Adrenal gland (tissue), 5 donors: ENCODE measurements around the gene ERBB4.

Experiments
- CTCF ChIP-seq, 6 experiments: fragments of 450-650 bp in 4 of 6; fragments of 200-600 bp in 2 of 6; sonication (generic) in 1 of 6; IDR thresholded peaks; 1 replicate in 5 of 6; 2 replicates in 1 of 6; pipeline versions ENCODE4 v1.5.1 to v1.8.0; 2016 to 2021; ENCODE audit warnings: antibody characterized with exemption in 6 of 6, mild to moderate bottlenecking in 2 of 6, moderate library complexity in 1 of 6
- POLR2A ChIP-seq, 2 donors: fragments of 450-650 bp; IDR thresholded peaks; one replicate each; pipeline ENCODE4 v1.6.1; 2017; ENCODE audit warnings: antibody characterized with exemption in 2 of 2, mild to moderate bottlenecking in 2 of 2, moderate library complexity in 1 of 2
- donor health status: DM: no; HTN: no; CAD: no.

GRCh38 chr2:211617803-211618202 is 920.8 kb downstream of the ERBB4 start:
- no peak for TF ChIP-seq CTCF (IDR thresholded peaks at IDR 0.05)
- TF ChIP-seq POLR2A (IDR thresholded peaks at IDR 0.05) = no peak
